H1 (cell line): ENCODE data around the gene KCTD12. TPM values are rescaled to one million over a fixed set of nuclear protein-coding genes. Genes with fewer than 3 reads are reported as not detected.

Source experiments
- CTCF ChIA-PET: fragments of 300-600 bp; sonication (Branson Sonifier 250); formaldehyde crosslinking; loops from one replicate; lab custom pipeline; 2021; ENCODE audit not compliant: partially characterized antibody; lab: Charles Lee
- POLR2A ChIA-PET: fragments of 300-600 bp; sonication (Branson Sonifier 250); formaldehyde crosslinking; loops from one replicate; lab custom pipeline; 2021; ENCODE audit warnings: inconsistent platforms; ENCODE audit not compliant: partially characterized antibody; lab: Charles Lee
- DNase-seq, 2 experiments: peaks; one replicate each; pipeline versions ENCODE4 v3.0.0 to v3.0.0-alpha.2; 2010 to 2022; ENCODE audit warnings: low spot score in 2 of 2, low read depth in 1 of 2, mixed read lengths in 1 of 2
- FAIRE-seq: peaks from 2 replicates; lab custom pipeline; 2011; peaks lifted over from hg19 to GRCh38; lab: Jason Lieb, UNC
- H2AFZ ChIP-seq: 2 replicates; pipeline ENCODE4 v1.8.1; 2012; ENCODE audit warnings: low read length, inconsistent platforms
- H2AK5ac ChIP-seq: 2 replicates; pipeline ENCODE4 v1.6.1; 2013; ENCODE audit warnings: low read depth, low read length
- H2BK120ac ChIP-seq: replicated peaks from 2 replicates; pipeline ENCODE3; 2013; ENCODE audit warnings: low read depth, low read length, inconsistent platforms
- H2BK12ac ChIP-seq: 2 replicates; pipeline ENCODE4 v1.6.1; 2013; ENCODE audit warnings: low read depth, low read length
- H2BK15ac ChIP-seq: 2 replicates; pipeline ENCODE4 v1.6.1; 2013; ENCODE audit warnings: low read length
- H2BK20ac ChIP-seq: 2 replicates; pipeline ENCODE4 v1.6.1; 2013; ENCODE audit warnings: low read length
- H2BK5ac ChIP-seq: 2 replicates; pipeline ENCODE4 v1.6.1; 2013; ENCODE audit warnings: low read depth, low read length
- H3K14ac ChIP-seq: 2 replicates; pipeline ENCODE4 v1.6.1; 2013; ENCODE audit warnings: inconsistent platforms; ENCODE audit not compliant: insufficient read length
- H3K18ac ChIP-seq: 2 replicates; pipeline ENCODE4 v1.6.1; 2013; ENCODE audit warnings: low read length; ENCODE audit errors: extremely low read depth
- H3K23ac ChIP-seq: 2 replicates; pipeline ENCODE4 v1.6.1; 2013; ENCODE audit warnings: inconsistent platforms; ENCODE audit not compliant: insufficient read length
- H3K23me2 ChIP-seq: 2 replicates; pipeline ENCODE4 v1.6.1; 2013; ENCODE audit warnings: low read depth, low read length
- H3K27ac ChIP-seq: 2 replicates; pipeline ENCODE4 v1.6.1; 2011; ENCODE audit warnings: low read depth, low read length, inconsistent platforms
- H3K27me3 ChIP-seq, 4 experiments: replicated peaks in 1 of 4; 1 replicate in 1 of 4; 2 replicates in 3 of 4; pipeline versions ENCODE4 v1.6.1 to v1.8.1; 2011 to 2013; ENCODE audit warnings: low read length in 3 of 4, mild to moderate bottlenecking in 3 of 4, inconsistent platforms in 2 of 4, mixed read lengths in 2 of 4, moderate library complexity in 1 of 4; ENCODE audit not compliant: control insufficient read depth in 3 of 4, insufficient read depth in 3 of 4; ENCODE audit errors: extremely low read depth in 1 of 4
- H3K36me3 ChIP-seq, 4 experiments: 2 replicates each; pipeline versions ENCODE4 v1.6.1 to v1.8.1; 2011 to 2013; ENCODE audit warnings: mild to moderate bottlenecking in 4 of 4, low read length in 3 of 4, moderate library complexity in 2 of 4, control low read depth in 1 of 4, inconsistent platforms in 1 of 4; ENCODE audit not compliant: insufficient read depth in 4 of 4, control insufficient read depth in 2 of 4
- H3K4ac ChIP-seq: replicated peaks from 2 replicates; pipeline ENCODE3; 2013; ENCODE audit warnings: low read length, low read depth, mixed read lengths, inconsistent platforms; ENCODE audit not compliant: insufficient read length
- H3K4me1 ChIP-seq, 4 experiments: replicated peaks in 1 of 4; 1 replicate in 1 of 4; 2 replicates in 3 of 4; pipeline versions ENCODE4 v1.6.1 to v1.8.1; 2011 to 2013; ENCODE audit warnings: low read length in 3 of 4, inconsistent platforms in 2 of 4, mixed read lengths in 1 of 4; ENCODE audit not compliant: insufficient read depth in 4 of 4, control insufficient read depth in 3 of 4
- H3K4me2 ChIP-seq, 2 experiments: 2 replicates each; pipeline versions ENCODE4 v1.6.1 to v1.8.1; 2011 to 2013; ENCODE audit warnings: low read depth in 2 of 2, low read length in 2 of 2, control low read depth in 1 of 2, inconsistent platforms in 1 of 2, mild to moderate bottlenecking in 1 of 2; ENCODE audit not compliant: insufficient read depth in 1 of 2
- H3K4me3 ChIP-seq, 4 experiments: fragments of 200-600, 300-600 bp in 1 of 4; sonication (generic), shearing (Covaris generic), sonication (Bioruptor Twin) in 1 of 4; 2 replicates each; pipeline versions ENCODE4 v1.5.1 to v1.8.1; 2011 to 2016; ENCODE audit warnings: low read length in 4 of 4, low read depth in 3 of 4, control low read depth in 2 of 4, inconsistent platforms in 2 of 4, mild to moderate bottlenecking in 2 of 4, mixed read lengths in 1 of 4, moderate library complexity in 1 of 4; ENCODE audit not compliant: insufficient read depth in 2 of 4; ENCODE audit errors: extremely low read depth in 1 of 4
- H3K56ac ChIP-seq: replicated peaks from 2 replicates; pipeline ENCODE3; 2013; ENCODE audit warnings: low read depth, mild to moderate bottlenecking, mixed read lengths, low read length, inconsistent platforms; ENCODE audit not compliant: insufficient read length
- H3K79me1 ChIP-seq: 2 replicates; pipeline ENCODE4 v1.6.1; 2013; ENCODE audit warnings: low read depth, low read length, control low read depth
- H3K79me2 ChIP-seq, 2 experiments: 2 replicates each; pipeline versions ENCODE4 v1.6.1 to v1.8.1; 2012 to 2013; ENCODE audit warnings: low read length in 2 of 2, mild to moderate bottlenecking in 2 of 2, inconsistent platforms in 1 of 2; ENCODE audit not compliant: insufficient read depth in 2 of 2, control insufficient read depth in 1 of 2
- H3K9ac ChIP-seq, 4 experiments: replicated peaks in 1 of 4; 1 replicate in 1 of 4; 2 replicates in 3 of 4; pipeline versions ENCODE4 v1.6.1 to v1.8.1; 2011 to 2013; ENCODE audit warnings: low read depth in 3 of 4, low read length in 3 of 4, control low read depth in 2 of 4, mild to moderate bottlenecking in 2 of 4, moderate library complexity in 2 of 4, inconsistent platforms in 1 of 4; ENCODE audit errors: extremely low read depth in 1 of 4
- H3K9me3 ChIP-seq, 2 experiments: 2 replicates each; pipeline versions ENCODE4 v1.6.1 to v1.8.1; 2012 to 2013; ENCODE audit warnings: mild to moderate bottlenecking in 2 of 2, moderate library complexity in 2 of 2, control low read depth in 1 of 2, inconsistent platforms in 1 of 2, low read depth in 1 of 2, low read length in 1 of 2, mixed read lengths in 1 of 2; ENCODE audit not compliant: insufficient read depth in 2 of 2
- H4K20me1 ChIP-seq, 2 experiments: replicated peaks in 1 of 2; 2 replicates each; pipeline versions ENCODE3 to v1.8.1; 2011 to 2013; ENCODE audit warnings: inconsistent platforms in 2 of 2, low read length in 2 of 2, mild to moderate bottlenecking in 1 of 2; ENCODE audit not compliant: insufficient read depth in 2 of 2, control insufficient read depth in 1 of 2
- H4K5ac ChIP-seq: 2 replicates; pipeline ENCODE4 v1.6.1; 2013; ENCODE audit warnings: low read length, low read depth, mixed read lengths, inconsistent platforms; ENCODE audit not compliant: insufficient read length
- H4K8ac ChIP-seq: 2 replicates; pipeline ENCODE4 v1.8.0; 2013; ENCODE audit warnings: mild to moderate bottlenecking, moderate library complexity, low read length, inconsistent platforms; ENCODE audit not compliant: insufficient read depth; ENCODE audit errors: extremely low read depth
- H4K91ac ChIP-seq: replicated peaks from 2 replicates; pipeline ENCODE3; 2013; ENCODE audit warnings: low read length, mixed read lengths, inconsistent platforms; ENCODE audit not compliant: insufficient read length
- JUND ChIP-seq: IDR thresholded peaks from 2 replicates; pipeline ENCODE4 v1.6.1; 2011; ENCODE audit warnings: mild to moderate bottlenecking, improper control_type of control experiment, low read length
- RNF2 ChIP-seq: fragments of 200-900, 300-1000 bp; sonication (generic); IDR thresholded peaks from 2 replicates; pipeline ENCODE4 v1.7.1; 2016; ENCODE audit warnings: borderline replicate concordance, low read depth, mild to moderate bottlenecking, antibody characterized with exemption, low read length; ENCODE audit not compliant: poor library complexity, severe bottlenecking; ENCODE audit errors: missing control alignments
- SIRT6 ChIP-seq: IDR thresholded peaks from one replicate; pipeline ENCODE4 v1.7.1; 2012; ENCODE audit warnings: low read length, inconsistent platforms
- SIX5 ChIP-seq: IDR thresholded peaks from 2 replicates; pipeline ENCODE4 v1.6.1; 2011; ENCODE audit warnings: mild to moderate bottlenecking, low read depth, low read length
- polyA plus RNA-seq, 7 experiments: library from polyadenylated mRNA; depleted of rRNA in 3 of 7; stranded (reverse) in 5 of 7; unstranded in 2 of 7; fragments of >200 nt in 5 of 7; fragments of 200-250 nt in 2 of 7; gene quantifications; 1 replicate in 5 of 7; 2 replicates in 1 of 7; 4 replicates in 1 of 7; pipeline versions ENCODE4 v1.2.1 to v1.2.3, GENCODE V29; 2011 to 2013; ENCODE audit warnings: missing spikeins in 2 of 7, mixed read lengths in 2 of 7
- total RNA-seq: library from RNA; stranded (reverse); fragmentation: NEBNext Ultra II Directional; extraction: Animal tissue kit (Norgen Biotek cat#: 25700); gene quantifications from 2 replicates; pipeline ENCODE4 v1.2.1, GENCODE V29; 2021
- TF ChIP-seq, protein P1 (sequence below): IDR thresholded peaks from 2 replicates; pipeline ENCODE4 v1.6.1; 2011; ENCODE audit warnings: low read length, improper control_type of control experiment
- TF ChIP-seq, protein P2 (sequence below): IDR thresholded peaks from 2 replicates; pipeline ENCODE4 v1.6.1; 2012; ENCODE audit warnings: inconsistent platforms

The KCTD12 gene
- total and polyA plus RNA-seq, 2 of the 8 experiments (the other 6 are each of a cell fraction or from before 2014, with no cell fraction given) = 2.5 to 9.6 TPM

- H3K14ac ChIP-seq = no peak overlapping the region
- DNase-seq (no peak), FAIRE-seq (no peak)
- no peak overlapping the region for H3K23ac ChIP-seq
- H3K27me3 ChIP-seq = no peaks in the 10 kb centered on the region; a peak in 1 of 7 replicates
- no peaks in the 10 kb centered on the region for H3K9me3 ChIP-seq
- no peak overlapping the region for H2BK20ac ChIP-seq
- H2AFZ ChIP-seq = no peak overlapping the region
- no peak overlapping the region for H2BK12ac ChIP-seq
- H3K79me2 ChIP-seq = no peaks in the 10 kb centered on the region
- no peak overlapping the region for H2BK15ac ChIP-seq
- H2BK5ac ChIP-seq = no peak overlapping the region
- H3K4me2 ChIP-seq = no peak overlapping the region
- H2BK120ac ChIP-seq = no peak overlapping the region
- H3K79me1 ChIP-seq = no peaks in the 10 kb centered on the region
- H3K36me3 ChIP-seq = no peaks in the 10 kb centered on the region
- no peak overlapping the region for H4K91ac ChIP-seq
- H3K18ac ChIP-seq = no peak overlapping the region
- H3K4ac ChIP-seq = no peak overlapping the region
- no peak overlapping the region for H2AK5ac ChIP-seq
- H3K4me3 ChIP-seq = no peak overlapping the region
- no peak overlapping the region for H3K27ac ChIP-seq
- no peaks in the 10 kb centered on the region; a peak in 1 of 7 replicates for H3K4me1 ChIP-seq
- CTCF ChIA-PET = no interaction called here
- H3K9ac ChIP-seq = no peak overlapping the region
- POLR2A ChIA-PET = no interaction called here
- TF ChIP-seq JUND (no peak), SIX5 (no peak), RNF2 (no peak), SIRT6 (no peak)
- TF ChIP-seq, protein P1, sequence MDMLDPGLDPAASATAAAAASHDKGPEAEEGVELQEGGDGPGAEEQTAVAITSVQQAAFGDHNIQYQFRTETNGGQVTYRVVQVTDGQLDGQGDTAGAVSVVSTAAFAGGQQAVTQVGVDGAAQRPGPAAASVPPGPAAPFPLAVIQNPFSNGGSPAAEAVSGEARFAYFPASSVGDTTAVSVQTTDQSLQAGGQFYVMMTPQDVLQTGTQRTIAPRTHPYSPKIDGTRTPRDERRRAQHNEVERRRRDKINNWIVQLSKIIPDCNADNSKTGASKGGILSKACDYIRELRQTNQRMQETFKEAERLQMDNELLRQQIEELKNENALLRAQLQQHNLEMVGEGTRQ = no peak
- TF ChIP-seq, protein P2, sequence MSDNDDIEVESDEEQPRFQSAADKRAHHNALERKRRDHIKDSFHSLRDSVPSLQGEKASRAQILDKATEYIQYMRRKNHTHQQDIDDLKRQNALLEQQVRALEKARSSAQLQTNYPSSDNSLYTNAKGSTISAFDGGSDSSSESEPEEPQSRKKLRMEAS = no peak
- no peak overlapping the region for H4K5ac ChIP-seq
- no peaks in the 10 kb centered on the region for H3K23me2 ChIP-seq
- H4K8ac ChIP-seq = no peak overlapping the region
- H3K56ac ChIP-seq = no peak overlapping the region
- H4K20me1 ChIP-seq = no peaks in the 10 kb centered on the region
Observed at GRCh38 chr13:76864259-76864658, 21.9 kb downstream of the KCTD12 start.
